GM19395 (cell line): ENCODE results near the gene RAD51AP1.
"Not testable (repeated sequence)": the region's sequence is repeated elsewhere in the genome, so short reads cannot be mapped to it uniquely, and the experiment has no call there.

Experiments
- ATAC-seq: cut with Tn5 transposase; IDR thresholded peaks from one replicate; pipeline ENCODE4 v1.9.1; 2021; ENCODE audit warnings: mild to moderate bottlenecking, moderate library complexity; ENCODE audit not compliant: unreplicated experiment

The RAD51AP1 gene, protein sequence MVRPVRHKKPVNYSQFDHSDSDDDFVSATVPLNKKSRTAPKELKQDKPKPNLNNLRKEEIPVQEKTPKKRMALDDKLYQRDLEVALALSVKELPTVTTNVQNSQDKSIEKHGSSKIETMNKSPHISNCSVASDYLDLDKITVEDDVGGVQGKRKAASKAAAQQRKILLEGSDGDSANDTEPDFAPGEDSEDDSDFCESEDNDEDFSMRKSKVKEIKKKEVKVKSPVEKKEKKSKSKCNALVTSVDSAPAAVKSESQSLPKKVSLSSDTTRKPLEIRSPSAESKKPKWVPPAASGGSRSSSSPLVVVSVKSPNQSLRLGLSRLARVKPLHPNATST

DNA sequence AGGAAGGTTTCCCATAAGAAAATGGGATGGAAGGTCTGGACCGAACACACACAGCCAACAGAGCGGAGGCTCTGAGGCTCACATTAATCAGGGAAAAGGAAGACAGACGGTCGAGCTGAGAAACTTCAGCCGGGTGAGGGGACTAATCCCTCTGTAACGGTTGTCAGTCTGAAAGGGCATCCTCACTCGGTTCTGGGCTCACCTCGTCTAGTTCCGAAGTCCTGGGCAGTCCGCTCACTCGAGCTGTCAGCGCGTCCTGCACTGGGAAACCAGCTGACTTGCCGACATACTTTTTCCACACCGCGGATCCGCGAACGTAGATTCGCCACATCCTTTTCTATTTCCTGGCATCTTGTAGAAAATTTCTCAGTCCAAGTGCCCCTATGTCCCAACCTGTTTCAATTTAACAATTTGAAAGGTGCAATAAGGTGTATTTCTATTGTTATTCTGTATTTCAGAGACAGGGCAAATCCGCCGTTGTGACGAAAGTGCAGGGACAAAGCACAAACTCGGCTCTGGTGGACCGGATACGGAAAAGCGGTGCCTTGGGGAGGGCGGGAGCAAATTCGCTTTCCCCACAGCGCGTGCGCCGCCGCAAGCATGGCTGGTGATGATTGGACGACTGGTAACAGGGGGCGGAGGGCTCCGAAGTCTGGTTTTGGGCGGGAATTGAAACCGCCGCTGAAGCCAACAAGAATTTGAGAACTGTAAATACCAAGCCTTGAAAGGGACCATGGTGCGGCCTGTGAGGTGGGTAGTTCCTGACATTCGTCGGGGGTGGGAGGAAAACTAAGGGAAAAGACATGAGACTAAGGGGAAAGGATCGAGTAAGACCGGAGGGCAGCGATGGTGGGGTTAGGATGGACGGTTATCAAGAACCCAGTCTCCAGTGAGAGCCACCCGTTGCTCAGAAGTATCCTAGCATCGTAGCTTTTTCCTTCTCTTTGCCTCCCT, at the start of gene RAD51AP1:
Gene RAD51AP1, plus strand, starts transcription at position 684 of the 954 bp plus-strand sequence. Its CDS starts 50 bp downstream, at position 734.
- ATAC-seq: peak; percentile 88

DNA sequence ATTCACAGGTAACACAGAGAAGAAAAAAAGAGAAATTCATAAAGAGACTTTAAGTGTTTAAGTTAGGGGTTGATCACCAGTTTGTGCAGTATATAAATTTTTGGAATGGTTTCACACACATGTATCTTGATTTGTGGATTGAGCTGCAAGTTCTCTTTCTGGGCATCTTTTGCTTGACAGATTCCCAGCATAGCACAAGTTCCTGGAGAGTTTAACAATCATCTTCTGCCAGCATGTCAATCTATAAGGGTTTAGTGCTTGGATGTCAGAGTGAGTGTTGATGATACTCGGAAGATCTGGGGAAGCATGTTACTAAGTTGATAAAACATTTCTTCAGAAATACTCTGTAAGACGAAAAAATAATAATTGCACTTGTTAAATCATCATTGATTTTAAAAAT, 49.1 kb upstream of the RAD51AP1 start:
- ATAC-seq: no peak

DNA sequence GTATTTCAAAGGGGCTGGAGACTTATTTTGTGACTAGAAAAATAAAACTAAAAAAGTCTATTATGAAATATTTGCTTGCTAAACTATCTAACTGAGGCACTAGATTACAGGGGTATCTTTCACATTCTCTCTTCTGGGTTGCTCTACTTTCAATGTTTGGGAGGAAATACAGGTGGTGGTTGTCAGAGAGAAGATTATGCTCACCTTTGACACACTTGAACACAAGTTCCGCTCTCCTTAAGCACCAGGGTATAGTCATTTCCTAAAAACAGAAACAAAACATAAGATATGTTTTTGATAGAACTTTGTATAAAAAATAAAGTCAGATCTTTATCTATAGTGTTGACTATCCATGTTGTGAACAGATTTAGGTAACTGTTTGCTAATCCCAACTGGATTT, 47.7 kb upstream of the RAD51AP1 start:
- no peak for ATAC-seq

DNA sequence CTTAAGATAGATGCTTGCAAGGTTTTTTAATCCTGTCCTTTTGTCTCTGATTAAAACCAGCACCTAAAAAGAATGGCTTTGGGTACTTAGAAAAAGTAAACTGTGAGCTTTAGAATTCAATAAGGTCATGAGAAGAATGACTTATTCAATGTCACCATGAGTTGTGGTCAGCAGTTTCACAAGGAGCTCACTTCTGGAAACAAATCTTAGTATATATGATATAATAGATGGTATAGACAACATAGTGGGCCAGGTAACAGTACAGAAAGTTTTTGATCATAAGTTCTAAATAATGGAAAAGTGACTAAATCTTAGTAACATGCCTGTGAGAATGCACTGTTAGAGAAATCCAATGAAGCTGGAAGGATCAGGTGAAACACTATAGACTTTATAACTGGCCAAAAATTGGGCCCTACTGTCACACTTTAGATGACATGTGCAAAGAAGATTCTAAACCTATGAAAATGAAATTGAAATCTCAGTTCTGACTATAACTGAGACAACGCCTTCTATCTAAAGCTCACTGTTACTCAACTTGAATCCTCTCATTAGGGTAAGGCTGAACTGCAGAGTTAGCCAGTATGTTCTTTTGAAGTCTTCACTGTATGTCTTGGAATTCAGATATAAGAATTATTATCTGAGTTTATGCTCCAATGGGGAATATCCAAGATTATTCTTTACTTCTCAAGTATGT, 42.4 kb upstream of the RAD51AP1 start:
- peak; percentile 87 for ATAC-seq

DNA sequence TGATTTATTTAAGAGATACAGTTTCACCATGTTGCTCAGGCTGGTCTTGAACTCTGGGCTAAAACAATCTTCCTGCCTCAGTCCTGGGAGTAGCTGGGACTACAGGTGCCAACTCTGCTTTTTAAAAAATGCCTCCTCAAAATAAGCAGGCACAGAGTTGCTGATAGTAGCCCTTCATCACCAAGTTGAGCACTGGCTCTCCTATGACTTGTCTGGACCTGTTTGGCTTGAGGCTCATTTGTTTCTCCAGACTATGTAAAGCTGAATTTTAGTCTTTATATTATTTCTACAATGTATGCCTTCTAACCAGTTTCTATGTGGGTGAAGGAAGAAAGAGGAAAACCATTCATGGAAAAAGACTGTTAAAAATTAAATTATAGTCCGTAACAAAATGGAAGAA, 39.5 kb upstream of the RAD51AP1 start:
- ATAC-seq: no peak

DNA sequence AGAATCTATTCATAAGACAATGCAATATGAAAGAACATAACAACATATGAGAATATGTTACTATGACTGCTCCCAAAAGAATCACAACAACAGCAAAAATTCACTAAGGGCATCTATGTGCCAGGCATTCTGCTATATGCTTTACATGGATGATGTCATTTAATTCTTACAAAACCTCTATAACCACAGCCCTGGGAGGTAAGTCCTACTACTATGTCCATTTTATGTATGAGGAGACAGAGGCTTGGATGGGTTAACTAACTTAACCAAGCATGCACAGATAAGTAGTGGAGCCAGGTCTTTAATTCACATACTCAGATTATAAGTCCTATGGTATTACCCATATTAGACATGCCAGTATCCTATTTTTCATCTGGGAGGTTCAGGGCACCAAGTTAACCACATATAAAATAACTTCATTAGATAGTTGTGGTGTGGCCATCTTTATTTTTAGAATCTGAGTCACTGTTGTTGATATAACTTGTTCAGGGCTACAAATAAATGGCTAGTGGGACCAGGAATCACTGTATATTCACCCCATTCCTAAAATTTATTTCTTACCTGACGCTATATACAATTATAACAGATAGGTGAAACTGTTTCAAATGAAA, 33.2 kb upstream of the RAD51AP1 start:
- no peak for ATAC-seq

DNA sequence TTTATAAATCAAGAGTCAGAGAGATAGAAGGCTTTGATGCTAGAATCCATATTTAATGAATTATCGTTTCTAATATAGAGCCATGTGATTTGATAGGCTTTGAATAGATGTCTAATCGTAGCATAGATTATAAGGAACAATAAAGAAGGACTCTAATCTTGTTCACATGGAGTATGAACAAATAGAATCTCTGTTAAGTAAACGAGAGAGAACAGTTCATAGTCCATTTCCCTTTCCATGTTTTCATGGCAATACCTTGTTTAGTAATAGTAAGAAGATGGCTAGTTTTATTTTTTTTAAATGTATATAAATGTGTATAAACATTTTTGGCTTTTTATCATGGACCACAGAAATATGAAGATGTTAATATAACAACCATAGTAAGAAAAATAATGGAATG, 32.3 kb upstream of the RAD51AP1 start:
- ATAC-seq: no peak

DNA sequence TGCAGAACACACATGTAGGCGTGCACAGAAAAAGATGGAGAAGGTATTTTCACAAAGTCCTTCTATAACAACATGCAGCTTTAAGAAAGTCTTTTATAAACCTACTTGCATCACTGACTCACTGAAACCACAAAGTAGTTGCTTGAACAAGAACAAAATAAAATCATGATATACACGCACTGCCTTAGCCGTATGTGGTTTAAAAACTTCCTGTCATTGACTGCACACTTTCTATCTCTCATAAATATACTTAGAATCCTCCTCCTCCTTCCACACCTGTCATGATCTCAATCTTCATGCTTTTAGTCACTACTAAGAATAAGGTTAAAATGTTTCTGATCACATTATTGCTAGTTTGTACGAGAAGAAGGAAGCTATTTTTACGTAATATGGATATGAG, 31.8 kb upstream of the RAD51AP1 start:
- peak; percentile 91 for ATAC-seq

DNA sequence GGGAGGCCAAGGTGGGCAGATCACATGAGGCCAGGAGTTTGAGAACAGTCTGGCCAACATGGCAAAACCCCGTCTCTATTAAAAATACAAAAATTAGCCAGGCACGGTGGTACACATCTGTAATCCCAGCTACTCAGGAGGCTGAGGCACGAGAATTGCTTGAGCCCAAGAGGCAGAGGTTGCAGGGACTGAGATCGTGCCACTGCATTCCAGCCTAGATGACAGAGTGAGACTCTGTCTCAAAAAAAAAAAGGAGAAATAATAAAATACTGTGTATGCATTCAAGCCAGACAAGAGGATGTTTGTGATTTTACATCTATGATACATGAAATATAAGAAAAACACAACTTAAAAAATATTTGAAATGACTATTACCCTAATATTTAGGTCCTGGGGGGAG, 30.2 kb upstream of the RAD51AP1 start:
- ATAC-seq: not testable (repeated sequence)

DNA sequence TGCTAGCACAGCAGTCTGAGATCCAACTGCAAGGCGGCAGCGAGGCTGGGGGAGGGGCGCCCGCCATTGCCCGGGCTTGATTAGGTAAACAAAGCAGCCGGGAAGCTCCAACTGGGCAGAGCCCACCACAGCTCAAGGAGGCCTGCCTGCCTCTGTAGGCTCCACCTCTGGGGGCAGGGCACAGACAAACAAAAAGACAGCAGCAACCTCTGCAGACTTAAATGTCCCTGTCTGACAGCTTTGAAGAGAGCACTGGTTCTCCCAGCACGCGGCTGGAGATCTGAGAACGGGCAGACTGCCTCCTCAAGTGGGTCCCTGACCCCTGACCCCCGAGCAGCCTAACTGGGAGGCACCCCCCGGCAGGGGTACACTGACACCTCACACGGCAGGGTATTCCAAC, 29.4 kb upstream of the RAD51AP1 start:
- not testable (repeated sequence) for ATAC-seq

DNA sequence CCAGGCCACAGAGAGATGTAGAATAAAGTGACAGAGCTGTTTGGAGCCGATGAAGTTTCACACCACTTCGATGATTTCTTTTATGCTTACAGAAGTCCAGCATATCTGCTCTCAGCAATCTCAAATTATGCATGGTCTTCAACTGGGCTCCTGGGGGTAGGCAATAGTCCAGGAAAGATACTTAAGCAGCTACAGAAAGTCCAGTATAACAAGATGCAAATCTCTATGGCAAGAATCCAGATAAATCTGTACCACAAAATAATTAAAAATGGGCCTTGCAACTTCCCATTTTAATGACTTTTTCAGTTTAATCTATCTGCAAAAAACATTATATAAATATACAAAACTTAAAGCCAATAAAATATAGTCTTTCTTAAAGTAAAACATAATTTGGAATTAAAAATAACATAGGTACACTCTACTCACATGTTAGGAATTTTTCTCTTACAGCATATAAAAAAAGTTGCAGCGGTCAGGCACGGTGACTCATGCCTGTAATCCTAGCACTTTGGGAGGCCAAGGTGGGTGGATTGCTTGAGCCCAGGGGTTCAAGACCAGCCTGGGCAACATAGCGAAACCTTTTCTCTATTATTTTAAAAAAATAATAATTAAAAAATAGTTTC, 20.5 kb upstream of the RAD51AP1 start:
- ATAC-seq: no peak

DNA sequence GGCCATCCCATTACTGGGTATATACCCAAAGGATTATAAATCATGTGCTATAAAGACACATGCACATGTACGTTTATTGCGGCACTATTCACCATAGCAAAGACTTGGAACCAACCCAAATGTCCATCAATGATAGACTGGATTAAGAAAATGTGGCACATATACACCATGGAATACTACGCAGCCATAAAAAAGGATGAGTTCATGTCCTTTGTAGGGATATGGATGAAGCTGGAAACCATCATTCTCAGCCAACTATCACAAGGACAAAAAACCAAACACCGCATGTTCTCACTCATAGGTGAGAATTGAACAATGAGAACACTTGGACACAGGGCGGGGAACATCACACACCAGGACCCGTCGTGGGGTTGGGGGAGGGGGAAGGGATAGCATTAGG, 15.2 kb upstream of the RAD51AP1 start:
- not testable (repeated sequence) for ATAC-seq

DNA sequence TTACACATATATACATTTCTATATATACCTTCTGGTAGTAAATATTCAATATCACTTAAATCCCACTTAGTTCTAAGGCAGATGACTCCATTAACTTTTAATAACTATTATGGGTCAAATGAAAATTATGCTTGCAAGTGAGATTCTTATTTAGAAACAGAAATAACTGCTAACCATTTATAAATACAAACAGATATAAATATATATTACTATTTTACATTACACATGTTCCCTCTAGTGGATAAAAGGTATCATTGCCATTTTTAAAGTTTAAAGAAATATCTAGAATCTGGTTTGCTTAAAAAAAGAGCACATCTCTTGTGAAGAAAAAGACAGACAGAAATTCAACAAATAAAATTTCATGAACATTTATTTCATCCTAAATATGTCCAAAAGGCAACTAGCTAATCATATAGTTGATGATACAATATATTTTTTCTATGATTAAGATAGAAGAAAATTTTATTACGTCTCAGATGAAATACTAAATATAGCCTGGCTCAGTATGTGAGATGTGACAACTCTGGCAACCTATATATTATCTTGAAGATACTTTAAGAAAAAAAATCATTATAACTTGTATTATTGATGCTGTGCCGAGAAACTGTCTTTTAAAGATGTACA, 11.7 kb upstream of the RAD51AP1 start:
- ATAC-seq: no peak

DNA sequence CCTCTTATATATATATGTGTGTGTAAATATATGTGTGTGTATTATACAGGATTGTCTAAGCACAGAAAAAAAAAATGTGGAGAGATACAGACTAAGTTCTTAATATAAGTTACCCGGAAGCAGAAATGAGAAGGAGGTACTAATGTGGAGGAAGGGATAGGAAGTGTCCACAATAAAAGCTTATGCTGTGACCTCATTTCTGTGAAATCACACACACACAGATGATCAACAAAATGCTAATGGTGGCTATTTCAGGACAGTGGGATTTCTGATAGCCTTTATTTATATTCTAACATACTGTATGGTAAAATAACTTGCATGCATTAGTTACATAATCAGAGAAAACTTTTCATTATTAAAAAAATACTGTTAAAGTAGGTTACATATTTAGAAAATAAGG, 8.5 kb upstream of the RAD51AP1 start:
- no peak for ATAC-seq

DNA sequence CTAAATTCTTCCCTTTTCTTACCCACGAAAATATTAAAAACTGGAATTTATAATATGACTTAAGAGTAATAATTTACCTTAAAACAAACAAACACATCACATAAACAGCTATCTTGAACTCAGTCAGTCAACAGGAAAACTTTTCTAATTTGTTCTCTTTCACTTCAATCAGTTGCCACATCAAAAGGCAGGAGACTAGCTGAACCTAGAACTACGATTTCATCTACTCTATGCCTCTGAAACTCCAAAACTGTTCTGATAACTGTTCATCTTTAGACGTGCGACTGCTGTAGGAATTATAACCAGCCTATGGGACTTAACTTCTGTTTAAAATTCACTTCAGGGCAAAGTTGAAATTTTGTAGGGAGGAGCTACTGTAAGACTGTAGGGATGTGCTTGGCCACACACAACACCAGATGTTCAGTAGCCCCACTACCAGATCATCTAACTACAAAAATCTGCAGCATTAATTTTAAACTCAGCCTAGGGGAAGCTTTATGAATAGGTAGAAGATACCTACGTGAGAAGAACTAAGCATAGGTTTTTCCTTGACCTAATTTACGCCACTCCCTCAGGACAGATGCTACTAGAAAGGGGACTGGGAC, 7.6 kb upstream of the RAD51AP1 start:
- ATAC-seq: no peak

DNA sequence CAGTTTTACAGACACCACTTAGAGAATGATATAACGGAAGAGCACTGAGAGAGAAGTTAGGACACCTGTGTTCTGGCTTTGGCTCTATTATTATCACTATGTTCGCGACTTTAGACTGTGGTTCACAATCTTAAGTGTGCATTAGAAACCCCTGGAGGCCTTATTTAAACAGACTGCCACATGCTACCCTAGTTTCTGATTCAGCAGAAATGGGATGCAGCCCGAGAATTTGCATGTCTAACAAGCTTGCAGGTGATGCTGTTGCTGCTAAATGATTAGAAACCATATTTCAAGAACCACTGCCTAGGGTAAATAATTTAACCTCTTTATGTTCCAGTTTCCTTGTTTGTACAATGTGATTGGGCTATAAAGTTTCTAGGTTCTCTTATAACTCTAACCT, 3.6 kb upstream of the RAD51AP1 start:
- ATAC-seq: no peak

DNA sequence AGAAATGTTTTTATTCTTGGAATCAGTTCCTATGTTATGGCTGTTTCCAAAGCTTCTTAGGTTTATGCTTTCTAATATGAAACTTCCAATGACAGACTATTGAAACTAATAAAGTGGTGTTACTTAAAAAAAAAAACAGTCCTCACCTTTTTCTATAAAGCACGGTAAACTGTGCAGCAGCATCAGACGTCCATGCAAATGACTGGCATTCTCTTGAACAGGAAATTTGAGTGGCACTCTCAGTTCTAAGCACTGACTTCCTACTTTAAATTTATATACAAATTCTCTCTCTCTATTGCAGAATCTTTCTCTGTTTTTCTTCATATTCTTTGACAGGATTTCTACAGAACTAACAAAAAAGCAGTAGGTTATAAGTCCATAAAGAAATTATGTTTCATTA, 2.8 kb upstream of the RAD51AP1 start:
- ATAC-seq: no peak

DNA sequence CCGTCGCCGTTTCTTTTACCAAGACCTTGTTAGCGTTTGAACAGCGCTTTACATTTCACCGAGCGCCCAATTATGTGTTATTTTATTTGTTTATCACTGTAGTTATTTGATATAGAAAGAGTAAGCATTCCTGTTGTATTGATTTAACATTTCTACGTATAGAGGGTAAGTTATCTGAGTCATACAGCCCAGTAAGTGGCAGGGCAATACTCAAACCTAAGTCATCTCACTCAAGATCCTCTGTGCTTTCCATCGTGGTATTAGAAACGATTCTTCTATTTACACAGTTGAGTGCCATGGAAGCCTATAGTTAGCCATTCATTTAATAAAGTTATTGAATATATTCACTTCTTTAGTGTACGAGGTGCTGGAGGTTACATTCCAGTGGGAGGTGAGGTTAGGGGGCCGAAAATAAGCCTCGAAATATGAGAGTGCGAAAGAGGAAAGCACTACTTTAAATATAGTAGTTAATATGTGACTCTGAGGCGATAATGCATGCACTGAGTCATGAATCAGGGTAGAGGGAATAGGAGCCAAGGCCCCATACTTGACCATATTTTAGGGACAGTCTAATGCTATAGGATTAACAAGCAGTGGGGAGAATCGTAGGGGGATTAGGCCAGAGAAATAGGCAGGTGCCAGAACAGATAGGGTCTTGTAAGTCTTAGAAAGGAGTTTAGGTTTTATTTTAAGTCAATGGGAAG, 629 bp downstream of the RAD51AP1 start:
- no peak for ATAC-seq

DNA sequence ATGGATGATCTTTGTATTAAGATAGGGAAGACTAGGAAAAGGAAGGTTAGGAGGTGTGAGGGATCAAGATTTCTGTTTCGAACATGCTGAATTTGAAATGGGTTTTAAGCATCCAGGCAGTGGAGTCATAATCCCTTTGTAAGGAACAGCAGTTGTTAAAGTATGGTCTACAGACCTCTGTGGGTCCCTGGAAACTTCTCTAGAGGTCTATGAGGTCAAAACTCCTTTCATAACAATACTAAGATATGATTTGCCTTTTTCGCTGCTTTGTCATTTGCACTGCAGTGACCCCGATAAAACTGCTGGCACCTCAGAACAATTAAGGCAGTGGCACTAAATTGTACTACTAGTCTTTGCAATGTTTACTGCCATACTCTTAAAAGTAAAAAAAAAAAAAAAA, 1.5 kb downstream of the RAD51AP1 start:
- no peak for ATAC-seq
